Right ventricle myocardium inferior (tissue), 1 donor: ENCODE results near the gene CAMTA1. TPM values are rescaled to one million over a fixed set of nuclear protein-coding genes. Genes with fewer than 3 reads are reported as not detected.
A peak's percentile ranks its signal among the peaks of the same experiment; 100 is the strongest.

Experiments used
- ATAC-seq: fragments of 200-7000 bp; cut with Tn5 transposase; one replicate; pipeline ENCODE4 v1.9.1; 2020; ENCODE audit warnings: mild to moderate bottlenecking, moderate library complexity
- DNase-seq: peaks from one replicate; pipeline ENCODE4 v3.0.0; 2021; ENCODE audit errors: missing footprints
- intact Hi-C: fragments of 100-400 bp; cut with DNase I; formaldehyde crosslinking; loops from one replicate; pipeline ENCODE4 v1.11.0; 2022
- total RNA-seq: library from RNA; stranded (reverse); fragmentation: NEBNext Ultra II Directional; extraction: Animal tissue kit (Norgen Biotek cat#: 25700); gene quantifications from one replicate; pipeline ENCODE4 v1.2.1, GENCODE V29; 2021
- donor health status: DM: no; HTN: yes; CAD: no; lungs with severe emphysema.

CAMTA1 gene
- total RNA-seq, 1 donor from 2014 or later = 159 TPM

DNA sequence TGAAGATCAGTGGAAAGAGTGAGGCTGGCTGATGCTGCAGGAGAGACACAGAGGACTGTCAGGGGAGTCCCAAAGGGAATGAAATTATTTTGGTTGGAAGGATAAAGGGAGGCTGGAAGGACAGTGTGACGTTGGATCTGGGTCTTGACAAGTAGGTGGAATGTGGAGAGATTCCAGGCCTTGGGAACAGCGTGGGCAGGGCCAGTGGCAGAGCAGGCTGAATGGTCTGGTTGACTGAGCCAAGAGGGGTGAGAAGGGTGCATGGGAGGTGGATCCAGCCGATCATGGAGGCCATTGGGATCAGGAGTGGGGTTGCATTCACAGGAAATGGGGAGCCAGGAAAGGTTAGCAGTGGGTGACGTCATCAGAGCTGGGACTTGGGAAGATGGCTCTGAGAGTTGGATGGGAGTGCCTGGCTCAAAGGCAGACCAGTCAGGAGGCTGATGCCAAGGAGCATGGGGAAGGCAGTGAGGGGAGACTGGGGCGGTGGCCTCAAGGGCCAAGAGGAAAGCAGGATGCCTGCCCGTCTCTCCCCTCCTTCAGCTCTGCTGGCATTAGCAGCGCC is 839.6 kb downstream of the CAMTA1 start:
- ATAC-seq = no peak
- DNase-seq = no peak
- intact Hi-C loops = no loop called here

DNA sequence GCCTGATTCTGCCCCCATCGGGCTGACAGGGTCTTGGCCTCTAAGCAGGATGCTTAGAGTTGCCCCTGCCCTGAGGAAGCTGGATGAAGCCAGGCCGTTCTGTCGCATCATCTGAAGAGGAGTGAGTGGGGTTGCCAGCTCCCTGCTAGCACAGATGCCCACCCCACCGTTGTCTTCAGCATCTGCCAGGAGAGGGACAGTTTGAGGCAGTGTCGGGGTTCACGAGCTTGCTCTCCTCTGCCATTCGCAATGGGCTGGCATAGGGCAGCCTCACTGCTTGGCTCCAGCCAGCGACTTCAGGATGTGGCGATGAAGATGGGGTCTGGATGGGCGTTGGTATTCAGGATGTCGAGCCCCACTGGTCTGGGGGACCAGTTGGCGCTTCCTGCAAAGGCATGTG is 840.1 kb downstream of the CAMTA1 start:
- ATAC-seq (no peak), DNase-seq (no peak)
- intact Hi-C loops = no loop called here

DNA sequence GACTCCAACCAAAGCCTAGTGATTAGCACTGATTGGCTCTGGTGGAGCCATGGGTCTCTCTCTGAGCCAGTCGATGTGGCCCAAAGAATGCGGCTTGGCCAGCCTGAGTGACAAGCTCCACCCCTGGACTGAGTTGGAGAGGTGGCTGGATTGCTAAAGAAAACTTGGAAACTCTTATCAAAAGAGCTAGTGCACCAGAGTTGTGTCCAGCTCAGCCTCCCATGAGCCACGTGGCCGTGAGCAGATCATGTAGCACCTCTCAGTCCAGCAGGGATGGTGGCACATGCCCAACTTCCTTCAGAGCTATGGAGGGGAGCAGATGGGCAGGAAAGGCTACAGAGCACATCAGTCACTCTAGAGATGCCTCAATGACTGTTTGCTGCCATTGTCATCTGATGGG is 843.0 kb downstream of the CAMTA1 start:
- peak; percentile 73 for ATAC-seq
- intact Hi-C loops = no loop called here
- no peak for DNase-seq

DNA sequence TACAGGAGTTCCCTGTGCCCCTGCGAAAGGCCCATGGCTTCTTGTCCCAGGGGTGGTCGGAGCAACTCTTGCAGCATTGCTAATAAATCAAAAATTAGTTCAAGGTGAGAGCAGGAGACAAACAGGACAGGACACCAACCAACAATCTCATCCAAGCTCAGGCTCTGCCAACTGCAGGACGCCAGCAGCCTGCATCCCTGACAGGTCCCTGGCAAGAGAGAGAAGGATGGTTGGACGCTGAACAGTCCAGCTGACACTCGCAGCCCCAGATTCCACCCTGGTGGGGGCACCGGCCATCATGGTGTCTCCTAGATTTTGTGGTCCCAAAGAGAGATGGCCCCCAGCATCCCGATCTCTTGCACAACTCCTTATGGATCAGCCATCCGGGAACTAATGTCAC is 843.8 kb downstream of the CAMTA1 start:
- DNase-seq = no peak
- ATAC-seq = peak; percentile 36

DNA sequence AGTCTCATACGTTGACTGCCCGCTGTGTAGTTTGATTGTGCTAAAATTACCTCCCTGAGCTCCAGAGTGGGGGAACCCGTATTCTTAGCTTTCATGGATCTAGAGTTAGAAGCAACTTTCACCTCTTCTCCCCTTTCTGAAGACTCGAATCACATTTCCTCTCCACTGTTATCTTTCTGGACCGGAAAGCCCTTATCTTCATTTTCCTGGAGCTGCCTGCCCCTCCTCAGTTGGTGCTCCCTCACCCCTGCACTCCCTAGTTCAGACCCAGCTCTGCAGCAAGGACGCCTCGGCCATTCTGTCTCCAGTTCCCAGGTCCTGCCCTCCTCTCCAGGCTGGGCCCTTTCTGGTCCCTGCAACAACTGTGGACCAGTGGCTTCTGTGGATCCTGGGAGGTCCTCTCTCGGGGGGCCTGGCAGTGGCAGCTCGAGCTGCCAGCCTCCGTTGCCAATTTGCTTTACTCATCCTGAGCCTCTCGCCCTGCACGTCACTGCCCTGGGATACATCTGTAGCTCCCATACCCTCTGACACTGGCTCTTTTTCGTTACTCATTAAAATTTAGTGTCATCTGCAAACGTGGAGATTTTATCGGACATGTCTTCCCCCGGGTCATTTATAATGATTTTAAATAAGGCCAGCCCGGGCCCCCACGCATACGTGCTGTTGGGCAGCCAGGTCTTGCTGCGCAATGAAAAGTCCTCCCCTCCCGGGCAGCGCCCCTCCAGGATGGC is 844.4 kb downstream of the CAMTA1 start:
- DNase-seq (no peak), ATAC-seq (no peak)
- intact Hi-C loops = no loop called here

More for the DNA sequence above, 843.8 kb downstream of the CAMTA1 start:
- intact Hi-C loops = no loop called here

DNA sequence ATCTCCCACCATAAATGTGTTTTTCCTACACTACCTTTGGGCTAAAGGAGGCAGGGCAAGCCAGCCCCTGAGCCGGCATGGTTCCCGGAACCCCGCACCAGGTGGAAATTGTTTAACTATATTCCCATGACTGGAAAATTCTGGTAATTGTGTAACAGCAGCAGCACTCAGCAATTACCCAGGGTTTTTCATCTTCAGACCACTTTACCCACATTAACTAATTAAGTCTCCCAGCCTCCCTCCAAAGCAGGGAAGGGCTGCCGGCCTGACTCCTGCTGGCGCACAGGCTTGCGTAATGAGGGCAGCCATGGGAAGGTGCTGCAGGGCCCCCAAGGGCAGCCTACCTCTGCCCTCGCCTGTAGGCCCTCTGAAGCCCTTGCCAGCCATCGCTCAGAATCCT is 845.1 kb downstream of the CAMTA1 start:
- ATAC-seq = no peak
- intact Hi-C loops = no loop called here
- DNase-seq = no peak

DNA sequence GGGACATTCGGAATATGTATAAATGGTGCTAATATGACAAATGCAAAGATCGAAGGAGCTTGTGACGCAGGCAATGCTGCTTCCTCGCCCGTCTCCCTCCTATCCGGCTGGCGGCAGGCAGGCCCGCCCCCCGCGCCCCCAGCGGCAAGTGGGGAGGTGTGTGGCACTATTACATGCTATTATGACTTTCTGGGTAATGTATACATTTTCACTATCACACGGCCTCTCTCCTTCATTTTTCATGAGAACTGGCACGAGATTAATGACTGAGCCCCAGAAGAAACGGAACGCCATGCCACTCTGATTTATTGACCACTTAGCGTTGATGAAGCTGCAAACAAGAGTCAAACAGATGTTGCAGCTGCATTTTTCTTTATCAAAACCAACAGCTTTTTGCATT is 846.9 kb downstream of the CAMTA1 start:
- DNase-seq (no peak), ATAC-seq (no peak)
- intact Hi-C loops = no loop called here

DNA sequence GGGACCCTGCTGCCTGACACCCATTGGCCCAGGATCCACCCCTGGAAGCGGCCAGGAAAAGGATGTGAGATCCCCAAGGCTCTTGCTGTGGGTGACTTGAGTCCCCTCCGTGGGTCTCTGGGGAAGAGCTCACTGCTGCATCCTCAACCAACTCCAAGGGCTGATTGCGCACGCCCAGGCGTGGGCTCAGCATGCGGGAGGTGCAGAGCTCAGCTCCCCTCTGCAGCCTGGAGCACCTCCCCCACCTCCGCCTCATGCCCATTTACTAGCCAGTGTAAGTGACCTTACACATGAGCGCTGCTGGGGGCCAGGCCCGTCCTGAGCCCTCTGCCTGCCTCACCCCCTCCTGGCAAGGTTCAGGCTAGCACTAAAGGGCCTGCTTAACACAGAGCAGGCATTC is 847.4 kb downstream of the CAMTA1 start:
- ATAC-seq = no peak
- no peak for DNase-seq
- intact Hi-C loops = no loop called here

DNA sequence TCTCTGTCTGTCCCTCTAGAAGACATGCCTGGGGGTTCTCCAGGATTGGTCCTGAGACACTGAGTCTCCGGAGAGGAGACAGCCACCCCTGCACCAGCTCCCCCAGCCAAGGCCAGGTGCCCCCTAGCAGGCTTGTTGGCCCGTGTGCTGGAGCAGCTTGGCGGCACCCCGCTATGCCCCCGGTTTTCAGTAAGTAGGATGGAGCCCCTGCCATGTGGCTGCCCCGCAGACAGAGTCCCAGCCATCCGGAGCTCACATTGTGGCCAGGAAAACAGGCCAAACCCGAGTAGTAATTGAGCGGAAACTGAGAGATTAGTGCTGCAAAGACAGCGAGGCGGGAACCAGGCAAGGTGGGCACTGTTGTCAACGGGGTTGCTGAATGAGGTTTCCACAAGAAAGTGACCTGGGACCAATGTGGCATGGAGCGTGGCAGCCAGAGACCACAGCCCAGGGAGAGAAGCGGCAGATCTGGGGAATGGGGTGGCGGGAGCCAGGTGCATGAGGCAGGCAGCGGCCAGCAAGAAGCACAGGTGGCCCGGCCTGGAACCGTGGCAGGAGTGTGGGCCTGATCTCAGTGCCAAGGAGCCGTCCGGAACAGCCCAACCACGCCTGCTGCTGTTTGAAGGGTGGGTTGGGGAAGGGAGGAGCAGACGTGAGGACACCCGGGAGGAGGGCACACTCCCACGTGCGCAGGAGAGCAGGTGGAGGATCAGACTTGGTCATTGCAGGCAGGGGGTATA is 848.4 kb downstream of the CAMTA1 start:
- DNase-seq (peak; percentile 30), ATAC-seq (no peak)
- intact Hi-C loops = no loop called here

DNA sequence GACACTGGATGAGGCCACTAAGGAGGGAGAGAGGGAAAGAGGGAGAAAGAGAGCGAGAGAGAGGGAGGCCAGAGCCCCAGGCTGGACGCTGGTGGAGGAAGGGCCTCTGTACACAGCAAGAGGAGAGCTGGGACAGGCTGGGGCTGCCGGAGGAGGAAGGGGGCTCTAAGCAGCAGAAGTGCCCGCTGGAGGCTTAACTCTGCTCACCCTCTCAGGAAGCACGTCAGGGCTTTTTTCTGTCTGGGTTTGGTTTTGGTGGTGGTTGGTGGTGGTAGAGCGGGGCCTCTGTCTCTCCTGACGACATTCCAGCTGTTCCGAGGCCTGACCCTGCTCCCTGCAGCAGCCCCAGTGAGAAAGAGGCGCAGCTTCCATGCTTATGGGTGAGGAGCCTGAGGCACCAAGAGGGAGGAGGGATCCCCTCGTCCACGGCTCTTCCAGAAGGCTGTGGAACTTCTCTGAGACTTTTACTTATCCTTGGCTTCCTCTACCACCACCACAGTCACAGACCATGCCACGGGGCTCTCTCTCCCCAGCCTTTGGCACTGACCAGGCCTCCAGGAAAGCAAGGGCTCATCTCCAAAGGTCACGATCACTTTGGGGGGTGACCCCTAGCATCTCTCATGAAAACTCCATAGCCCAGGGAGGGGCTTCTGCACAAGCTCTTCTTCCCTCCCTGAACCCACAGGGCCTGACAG is 849.4 kb downstream of the CAMTA1 start:
- ATAC-seq = no peak
- intact Hi-C loops = no loop called here
- DNase-seq = peak; percentile 39

DNA sequence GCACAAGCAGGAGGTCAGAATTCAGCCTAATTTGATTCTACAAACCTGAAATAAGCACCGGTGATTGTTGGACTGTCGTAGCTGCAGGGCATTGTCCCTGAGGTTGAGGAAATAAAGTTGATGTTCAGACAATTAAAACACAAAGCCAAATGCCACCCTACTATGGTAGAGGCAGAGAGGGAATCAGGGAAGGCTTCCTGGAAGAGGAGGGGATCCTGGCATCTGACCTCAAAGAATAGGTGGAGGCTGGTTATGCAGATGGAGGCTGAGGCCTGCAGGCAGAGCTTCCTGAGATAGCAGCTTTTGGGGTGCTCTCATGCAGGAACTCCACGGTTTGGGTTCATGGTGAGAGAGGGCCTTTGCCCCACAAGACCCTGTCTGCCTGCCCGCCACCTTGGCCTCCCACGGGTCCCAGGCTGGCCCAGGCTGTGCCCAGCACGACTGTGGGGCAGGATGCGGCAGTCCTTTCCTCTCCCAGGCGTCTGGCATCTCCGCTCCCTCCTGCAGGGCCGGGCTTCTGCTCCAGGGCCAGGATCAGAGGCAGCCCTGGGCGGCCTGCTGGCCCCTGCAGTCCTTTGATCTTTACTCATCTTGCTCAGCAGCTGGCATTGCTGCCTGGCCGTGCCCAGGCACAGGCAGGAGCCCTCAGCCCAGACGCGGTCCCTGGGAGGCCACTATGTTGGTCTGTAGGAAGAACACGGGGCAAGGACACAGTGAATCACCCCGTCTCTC is 851.7 kb downstream of the CAMTA1 start:
- DNase-seq (peak; percentile 57), ATAC-seq (no peak)
- intact Hi-C loops = no loop called here

DNA sequence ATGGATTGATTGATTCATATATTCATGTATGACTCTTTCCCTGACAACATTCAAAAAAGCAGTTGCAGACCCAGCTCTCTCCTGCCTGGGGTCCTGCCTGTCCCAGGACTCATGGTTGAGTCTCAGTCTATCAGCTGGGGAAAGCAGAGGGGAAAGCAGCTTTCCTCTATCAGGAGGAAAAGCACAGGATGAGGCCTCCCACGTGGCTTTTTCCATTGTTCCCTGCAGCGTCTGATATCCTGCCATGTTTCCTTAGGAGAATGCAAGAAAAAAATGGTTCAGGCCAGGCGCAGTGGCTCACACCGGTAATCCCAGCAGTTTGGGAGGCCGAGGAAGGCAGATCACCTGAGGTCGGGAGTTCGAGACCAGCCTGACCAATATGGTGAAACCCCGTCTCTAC is 852.8 kb downstream of the CAMTA1 start:
- intact Hi-C loops = no loop called here
- no peak for DNase-seq
- no peak for ATAC-seq

DNA sequence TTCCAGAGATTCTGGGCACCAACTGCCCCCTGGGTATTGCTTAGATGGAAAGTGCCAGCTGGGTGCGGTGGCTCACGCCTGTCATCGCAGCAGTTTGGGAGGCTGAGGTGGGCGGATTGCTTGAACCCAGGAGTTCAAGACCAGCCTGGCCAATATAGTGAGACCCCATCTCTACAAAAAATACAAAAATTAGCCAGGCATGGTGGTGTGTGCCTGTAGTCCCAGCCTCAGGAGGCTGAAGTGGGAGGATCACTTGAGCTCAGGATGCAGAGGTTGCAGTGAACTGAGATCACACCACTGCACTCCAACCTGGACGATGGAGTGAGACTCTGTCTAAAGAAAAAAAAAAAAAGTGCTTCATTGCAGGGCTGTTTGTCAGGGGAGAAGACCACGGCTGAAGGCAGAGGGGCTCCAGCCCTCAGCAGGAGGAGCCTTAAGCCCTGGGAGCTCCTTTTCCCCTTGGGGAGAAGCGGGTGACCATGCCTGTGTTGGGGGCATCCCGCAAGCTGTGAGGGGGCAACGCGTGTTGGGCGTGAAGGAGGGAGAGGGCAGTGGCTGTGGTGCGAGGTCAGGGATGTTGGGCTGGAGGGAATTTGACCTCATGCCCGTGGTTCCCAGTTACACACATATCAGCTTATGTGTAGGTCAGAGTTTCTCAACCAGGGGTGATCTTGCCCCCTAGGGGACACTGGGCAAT is 854.3 kb downstream of the CAMTA1 start:
- ATAC-seq (no peak), DNase-seq (peak; percentile 16)
- intact Hi-C loops = loop anchor here (10.0 kb wide), 1 partner anchor 265 kb away; no protein-coding TSS in a partner anchor

DNA sequence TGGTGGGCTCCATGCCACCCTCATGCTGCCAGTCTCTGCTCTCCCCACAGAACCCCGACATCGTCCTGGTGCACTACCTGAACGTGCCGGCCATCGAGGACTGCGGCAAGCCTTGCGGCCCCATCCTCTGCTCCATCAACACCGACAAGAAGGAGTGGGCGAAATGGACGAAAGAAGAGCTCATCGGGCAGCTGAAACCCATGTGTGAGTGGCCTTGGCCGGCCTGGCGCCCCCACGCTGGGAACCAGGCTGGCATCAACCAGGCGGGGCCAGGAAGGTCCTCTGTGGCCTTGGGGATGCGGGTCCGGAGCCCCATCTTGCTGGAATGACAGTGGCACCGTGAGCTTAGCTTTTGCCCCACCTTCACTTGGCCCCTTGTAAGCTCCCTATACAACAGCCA is 855.1 kb downstream of the CAMTA1 start:
- ATAC-seq = no peak
- intact Hi-C loops = loop anchor here (10.0 kb wide), 1 partner anchor 266 kb away; no protein-coding TSS in a partner anchor

DNA sequence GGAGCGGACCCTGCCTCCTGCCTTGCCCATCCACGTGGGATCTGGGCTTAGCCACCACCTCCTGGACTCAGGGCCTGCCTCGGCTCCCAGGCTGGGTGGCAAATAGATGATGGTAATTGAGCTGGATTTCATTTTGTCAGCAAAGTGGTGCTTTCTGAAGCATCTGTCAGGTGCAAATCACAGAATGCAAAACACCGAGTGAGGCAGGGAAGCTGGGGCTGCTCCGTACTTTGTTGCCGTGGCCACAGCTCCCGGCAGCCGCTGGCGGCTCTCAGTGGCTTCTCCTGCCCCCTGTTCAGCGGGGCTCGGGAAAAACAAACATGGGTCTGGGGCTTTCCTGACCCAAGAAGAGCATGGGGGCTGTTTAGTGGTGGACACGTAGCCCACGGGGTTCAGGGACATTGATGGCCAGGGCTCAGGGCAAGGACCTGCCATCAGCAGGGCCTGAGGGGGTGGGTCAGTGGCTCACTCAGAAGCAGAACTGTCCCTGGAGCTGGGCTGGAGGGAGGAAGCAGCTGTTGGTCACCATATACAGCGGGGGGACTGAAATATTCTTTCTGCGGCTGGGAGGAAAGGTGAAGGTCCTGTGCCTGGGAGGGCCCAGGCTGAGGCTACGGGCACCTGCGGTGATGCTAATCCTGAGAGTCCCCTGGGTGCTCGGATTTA is 855.8 kb downstream of the CAMTA1 start:
- no peak for DNase-seq
- ATAC-seq = no peak
- intact Hi-C loops = loop anchor here (10.0 kb wide), 1 partner anchor 266 kb away; no protein-coding TSS in a partner anchor

More for the DNA sequence above, 855.1 kb downstream of the CAMTA1 start:
- peak; percentile 33 for DNase-seq

DNA sequence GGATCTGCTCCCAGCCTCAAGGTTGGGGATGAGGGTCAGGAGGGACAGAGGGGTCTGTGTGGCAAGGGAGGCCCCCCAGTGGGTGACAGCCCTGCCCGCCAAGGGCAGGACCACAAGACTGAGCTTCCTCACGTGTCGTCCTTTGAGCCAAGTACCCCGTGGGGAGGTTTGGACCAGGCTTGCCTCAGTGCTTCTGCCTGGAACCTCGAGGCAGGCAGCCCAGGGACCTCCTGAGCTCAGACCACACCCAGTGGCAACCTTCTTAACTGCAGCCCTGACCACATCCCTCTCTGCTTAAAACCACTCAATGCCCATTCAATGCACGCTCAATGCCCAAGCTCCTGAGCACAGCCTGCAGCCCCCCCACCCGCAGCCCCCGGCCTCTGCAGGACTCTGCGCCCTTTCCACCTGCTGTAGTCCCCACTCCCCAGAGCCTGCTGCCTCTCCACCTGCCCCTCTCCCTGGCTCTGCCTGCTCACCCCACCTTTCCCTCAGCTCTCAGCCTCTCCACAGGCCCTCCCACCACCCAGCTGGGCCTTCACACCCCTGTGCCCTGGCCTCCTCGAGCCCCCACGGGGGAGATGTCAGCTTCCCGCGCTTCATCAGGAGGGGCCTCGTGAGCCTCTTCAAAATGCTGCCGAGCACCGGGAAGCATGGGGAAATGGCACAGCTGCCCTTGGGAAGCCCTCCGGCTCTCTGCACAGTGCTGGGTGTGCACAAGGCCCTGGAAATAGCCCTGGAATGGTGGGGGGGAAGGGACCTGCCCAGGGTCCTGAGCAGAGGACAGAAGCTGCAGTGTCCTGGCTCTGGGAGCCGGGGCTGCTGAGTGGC is 856.5 kb downstream of the CAMTA1 start:
- DNase-seq = peak; percentile 45
- intact Hi-C loops = loop anchor here (10.0 kb wide), 1 partner anchor 267 kb away; no protein-coding TSS in a partner anchor
- ATAC-seq = no peak

DNA sequence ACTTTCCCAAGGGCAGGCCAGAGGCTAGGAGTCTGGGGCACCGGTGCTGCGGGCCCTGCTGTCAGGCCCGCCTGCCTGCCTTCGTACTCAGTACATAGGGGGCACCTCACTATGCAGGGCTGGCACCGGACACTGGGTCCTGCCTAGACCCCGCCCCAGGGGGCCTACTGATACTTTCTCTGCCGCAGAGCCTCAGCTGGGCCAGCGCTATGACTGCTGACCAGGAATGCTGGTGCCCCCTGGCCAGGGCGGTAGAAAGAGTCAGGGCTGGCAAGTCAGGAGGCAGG is 857.1 kb downstream of the CAMTA1 start:
- peak; percentile 46 for DNase-seq
- no peak for ATAC-seq
- intact Hi-C loops = loop anchor here (10.0 kb wide), 1 partner anchor 268 kb away; no protein-coding TSS in a partner anchor
